WTC11 (cell line): ENCODE results near the gene HAUS5.

Experiments used
- CTCF ChIP-seq: fragments of 200-600 bp; IDR thresholded peaks from 2 replicates; pipeline ENCODE4 v1.8.0; 2022; ENCODE audit warnings: antibody characterized with exemption
- NFYB ChIP-seq: sonication (generic); formaldehyde crosslinking; conservative IDR thresholded peaks from 2 replicates; pipeline ENCODE4 v1.8.0; 2022; ENCODE audit warnings: low read depth, missing genetic modification reagents
- RELA ChIP-seq: sonication (generic); formaldehyde crosslinking; IDR thresholded peaks from 2 replicates; pipeline ENCODE4 v1.8.1; 2022; ENCODE audit warnings: missing genetic modification reagents, mild to moderate bottlenecking, borderline replicate concordance
- TF ChIP-seq, protein P1 (sequence below): sonication (generic); formaldehyde crosslinking; IDR thresholded peaks from 2 replicates; pipeline ENCODE4 v1.8.0; 2022; ENCODE audit warnings: mild to moderate bottlenecking, missing genetic modification reagents
- TF ChIP-seq, protein P2 (sequence below): sonication (generic); formaldehyde crosslinking; IDR thresholded peaks from 2 replicates; pipeline ENCODE4 v1.8.1; 2022; ENCODE audit warnings: mild to moderate bottlenecking, moderate library complexity, missing genetic modification reagents
- TF ChIP-seq, protein P3 (sequence below): fragments of 250-450 bp; sonication (Bioruptor Pico); IDR thresholded peaks from 2 replicates; pipeline ENCODE4 v1.9.0; 2021; ENCODE audit warnings: mild to moderate bottlenecking

- TF ChIP-seq CTCF (no peak), RELA (CRISPR knock-in tag) (no peak), NFYB (no peak)
- TF ChIP-seq, protein P1, sequence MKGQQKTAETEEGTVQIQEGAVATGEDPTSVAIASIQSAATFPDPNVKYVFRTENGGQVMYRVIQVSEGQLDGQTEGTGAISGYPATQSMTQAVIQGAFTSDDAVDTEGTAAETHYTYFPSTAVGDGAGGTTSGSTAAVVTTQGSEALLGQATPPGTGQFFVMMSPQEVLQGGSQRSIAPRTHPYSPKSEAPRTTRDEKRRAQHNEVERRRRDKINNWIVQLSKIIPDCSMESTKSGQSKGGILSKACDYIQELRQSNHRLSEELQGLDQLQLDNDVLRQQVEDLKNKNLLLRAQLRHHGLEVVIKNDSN (CRISPR knock-in tag) = no peak
- TF ChIP-seq, protein P2, sequence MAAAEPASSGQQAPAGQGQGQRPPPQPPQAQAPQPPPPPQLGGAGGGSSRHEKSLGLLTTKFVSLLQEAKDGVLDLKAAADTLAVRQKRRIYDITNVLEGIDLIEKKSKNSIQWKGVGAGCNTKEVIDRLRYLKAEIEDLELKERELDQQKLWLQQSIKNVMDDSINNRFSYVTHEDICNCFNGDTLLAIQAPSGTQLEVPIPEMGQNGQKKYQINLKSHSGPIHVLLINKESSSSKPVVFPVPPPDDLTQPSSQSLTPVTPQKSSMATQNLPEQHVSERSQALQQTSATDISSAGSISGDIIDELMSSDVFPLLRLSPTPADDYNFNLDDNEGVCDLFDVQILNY (CRISPR knock-in tag) = no peak
- TF ChIP-seq, protein P3, sequence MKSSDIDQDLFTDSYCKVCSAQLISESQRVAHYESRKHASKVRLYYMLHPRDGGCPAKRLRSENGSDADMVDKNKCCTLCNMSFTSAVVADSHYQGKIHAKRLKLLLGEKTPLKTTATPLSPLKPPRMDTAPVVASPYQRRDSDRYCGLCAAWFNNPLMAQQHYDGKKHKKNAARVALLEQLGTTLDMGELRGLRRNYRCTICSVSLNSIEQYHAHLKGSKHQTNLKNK = no peak
These were observed 21.3 kb downstream of the HAUS5 start for GRCh38 chr19:35633727-35634440.
